Stimulated activated CD4-positive, alpha-beta T cell treated with anti-CD3 and anti-CD28 coated beads, Interleukin-1b, Interleukin-23, amount 100 ng/mL, for 1 hour (primary cell): Measurements from ENCODE around the gene TMX3.

Experiments
- DNase-seq, 2 donors: peaks; one replicate each; pipeline ENCODE4 v3.0.0-alpha.2; 2020; ENCODE audit warnings: low read depth in 2 of 2

The TMX3 gene

GRCh38 chr18:68714712-68715496, at the start of gene TMX3:
TMX3 (minus strand) TSS chr18:68715108; CDS start chr18:68714981, 127 bp downstream.
- peak; percentile 76 to 86 for DNase-seq

- no peak for DNase-seq
These were observed 49.1 kb upstream of the TMX3 start for GRCh38 chr18:68764016-68764415.

GRCh38 chr18:68763083-68763482, 48.2 kb upstream of the TMX3 start:
- no peak for DNase-seq

- no peak for DNase-seq
These were observed 44.4 kb upstream of the TMX3 start for GRCh38 chr18:68759308-68759707.

GRCh38 chr18:68757126-68757525, 42.2 kb upstream of the TMX3 start:
- DNase-seq = no peak

GRCh38 chr18:68742206-68742605, 27.3 kb upstream of the TMX3 start:
- DNase-seq = no peak

GRCh38 chr18:68740966-68741365, 26.1 kb upstream of the TMX3 start:
- DNase-seq = no peak

- DNase-seq = no peak
These were observed 24.6 kb upstream of the TMX3 start for GRCh38 chr18:68739462-68739861.

- DNase-seq = no peak
These were observed 23.7 kb upstream of the TMX3 start for GRCh38 chr18:68738564-68738963.

- DNase-seq = no peak
These were observed 20.8 kb upstream of the TMX3 start for GRCh38 chr18:68735483-68736343.

GRCh38 chr18:68734308-68734707, 19.4 kb upstream of the TMX3 start:
- no peak for DNase-seq

GRCh38 chr18:68733707-68734106, 18.8 kb upstream of the TMX3 start:
- DNase-seq = no peak

- no peak for DNase-seq
These were observed 13.3 kb upstream of the TMX3 start for GRCh38 chr18:68728081-68728700.

- DNase-seq = no peak
These were observed 12.6 kb upstream of the TMX3 start for GRCh38 chr18:68727506-68727905.

- no peak for DNase-seq
These were observed 10.4 kb upstream of the TMX3 start for GRCh38 chr18:68725346-68725745.

GRCh38 chr18:68724021-68724420, 9.1 kb upstream of the TMX3 start:
- no peak for DNase-seq

GRCh38 chr18:68723539-68723938, 8.6 kb upstream of the TMX3 start:
- no peak for DNase-seq

- DNase-seq = no peak
These were observed 7.9 kb upstream of the TMX3 start for GRCh38 chr18:68722821-68723220.

GRCh38 chr18:68721681-68722583, 7.0 kb upstream of the TMX3 start:
- no peak for DNase-seq

- DNase-seq = no peak
These were observed 569 bp downstream of the TMX3 start for GRCh38 chr18:68714366-68714711.

GRCh38 chr18:68713796-68714195, 1.1 kb downstream of the TMX3 start:
- no peak for DNase-seq

- DNase-seq = no peak
These were observed 1.8 kb downstream of the TMX3 start for GRCh38 chr18:68713131-68713530.
